H9 (cell line): ENCODE measurements around the gene TTC7B. TPM values are rescaled to one million over a fixed set of nuclear protein-coding genes. Genes with fewer than 3 reads are reported as not detected.
A peak's percentile ranks its signal among the peaks of the same experiment; 100 is the strongest.

Experiments used
- DNase-seq: peaks from one replicate; pipeline ENCODE4 v3.0.0-alpha.2; 2017
- H2AFZ ChIP-seq: one replicate; pipeline ENCODE4 v1.6.1; 2013; ENCODE audit warnings: mild to moderate bottlenecking, low read length, control low read depth, moderate library complexity
- H2AK5ac ChIP-seq: 2 replicates; pipeline ENCODE4 v1.6.1; 2013; ENCODE audit warnings: low read length, control low read depth, mixed read lengths; ENCODE audit not compliant: insufficient read length
- H2BK120ac ChIP-seq: one replicate; pipeline ENCODE4 v1.6.1; 2013; ENCODE audit warnings: low read depth, mild to moderate bottlenecking, low read length, control low read depth, inconsistent platforms; ENCODE audit not compliant: poor library complexity, severe bottlenecking
- H2BK12ac ChIP-seq: 2 replicates; pipeline ENCODE4 v1.6.1; 2013; ENCODE audit warnings: low read length, control low read depth, mixed read lengths, low read depth; ENCODE audit not compliant: insufficient read length
- H2BK15ac ChIP-seq: 2 replicates; pipeline ENCODE4 v1.6.1; 2013; ENCODE audit warnings: low read depth, low read length, control low read depth
- H2BK20ac ChIP-seq: one replicate; pipeline ENCODE4 v1.6.1; 2013; ENCODE audit warnings: low read depth, mild to moderate bottlenecking, low read length, control low read depth, inconsistent platforms; ENCODE audit not compliant: poor library complexity, severe bottlenecking
- H2BK5ac ChIP-seq: 2 replicates; pipeline ENCODE4 v1.6.1; 2013; ENCODE audit warnings: low read length, control low read depth, mixed read lengths; ENCODE audit not compliant: insufficient read length
- H3K14ac ChIP-seq: 2 replicates; pipeline ENCODE4 v1.6.1; 2013; ENCODE audit warnings: low read length, control low read depth; ENCODE audit not compliant: insufficient read depth
- H3K18ac ChIP-seq: 2 replicates; pipeline ENCODE4 v1.6.1; 2013; ENCODE audit warnings: low read depth, mild to moderate bottlenecking, mixed read lengths, low read length, control low read depth; ENCODE audit not compliant: insufficient read length
- H3K23ac ChIP-seq: 2 replicates; pipeline ENCODE4 v1.6.1; 2013; ENCODE audit warnings: low read length, control low read depth, mixed read lengths, low read depth; ENCODE audit not compliant: insufficient read length
- H3K23me2 ChIP-seq: 2 replicates; pipeline ENCODE4 v1.6.1; 2013; ENCODE audit warnings: low read depth, mild to moderate bottlenecking, mixed read lengths, low read length, control low read depth; ENCODE audit not compliant: insufficient read length, poor library complexity, severe bottlenecking
- H3K27ac ChIP-seq: 2 replicates; pipeline ENCODE4 v1.5.1; 2013; ENCODE audit warnings: low read length, control low read depth, mixed read lengths, low read depth; ENCODE audit not compliant: insufficient read length
- H3K27me3 ChIP-seq: 2 replicates; pipeline ENCODE4 v1.6.1; 2013; ENCODE audit warnings: low read length, control low read depth, inconsistent platforms; ENCODE audit not compliant: insufficient read depth
- H3K4ac ChIP-seq: 2 replicates; pipeline ENCODE4 v1.6.1; 2013; ENCODE audit warnings: low read depth, mild to moderate bottlenecking, control low read depth, inconsistent platforms, low read length, moderate library complexity
- H3K4me1 ChIP-seq: 2 replicates; pipeline ENCODE4 v1.6.1; 2013; ENCODE audit warnings: low read length, control low read depth, inconsistent platforms; ENCODE audit not compliant: insufficient read depth
- H3K4me2 ChIP-seq: 2 replicates; pipeline ENCODE4 v1.6.1; 2013; ENCODE audit warnings: low read length, control low read depth, mixed read lengths; ENCODE audit not compliant: insufficient read length, insufficient read depth
- H3K56ac ChIP-seq: 2 replicates; pipeline ENCODE4 v1.6.1; 2013; ENCODE audit warnings: low read depth, mild to moderate bottlenecking, mixed read lengths, low read length, control low read depth; ENCODE audit not compliant: insufficient read length
- H3K79me1 ChIP-seq: 2 replicates; pipeline ENCODE4 v1.6.1; 2013; ENCODE audit warnings: low read depth, mild to moderate bottlenecking, moderate library complexity, low read length, control low read depth, inconsistent platforms; ENCODE audit not compliant: insufficient read depth, poor library complexity, severe bottlenecking
- H3K79me2 ChIP-seq: 2 replicates; pipeline ENCODE4 v1.6.1; 2013; ENCODE audit warnings: low read length, control low read depth, inconsistent platforms; ENCODE audit not compliant: insufficient read depth
- H3K9ac ChIP-seq: 2 replicates; pipeline ENCODE4 v1.6.1; 2013; ENCODE audit warnings: low read length, control low read depth, mixed read lengths; ENCODE audit not compliant: insufficient read length; ENCODE audit errors: extremely low read depth
- H3K9me3 ChIP-seq: one replicate; pipeline ENCODE4 v1.6.1; 2013; ENCODE audit warnings: low read depth, low read length, inconsistent platforms; ENCODE audit not compliant: control insufficient read depth
- H3T11ph ChIP-seq: one replicate; pipeline ENCODE4 v1.6.1; 2013; ENCODE audit warnings: mild to moderate bottlenecking, low read length, control low read depth, inconsistent platforms
- H4K20me1 ChIP-seq: one replicate; pipeline ENCODE4 v1.6.1; 2013; ENCODE audit not compliant: control insufficient read depth, insufficient read length, insufficient read depth
- H4K5ac ChIP-seq: 2 replicates; pipeline ENCODE4 v1.6.1; 2013; ENCODE audit warnings: low read depth, mild to moderate bottlenecking, mixed read lengths, low read length, control low read depth; ENCODE audit not compliant: insufficient read length
- H4K8ac ChIP-seq: replicated peaks from 2 replicates; pipeline ENCODE4 v1.6.1; 2013; ENCODE audit warnings: low read length, control low read depth, mixed read lengths, low read depth; ENCODE audit not compliant: insufficient read length
- H4K91ac ChIP-seq: 2 replicates; pipeline ENCODE4 v1.6.1; 2013; ENCODE audit warnings: low read depth, mild to moderate bottlenecking, moderate library complexity, mixed read lengths, low read length, control low read depth; ENCODE audit not compliant: insufficient read length
- H3K27ac Mint-ChIP-seq, 3 experiments: 2 replicates in 2 of 3; 3 replicates in 1 of 3; pipeline ENCODE4 v1.8.0; 2020 to 2021; ENCODE audit warnings: mixed read lengths in 3 of 3, mild to moderate bottlenecking in 1 of 3, moderate library complexity in 1 of 3
- H3K27me3 Mint-ChIP-seq: 2 replicates; pipeline ENCODE4 v1.8.0; 2021; ENCODE audit warnings: low read depth, mild to moderate bottlenecking, moderate library complexity, mixed read lengths
- H3K36me3 Mint-ChIP-seq, 3 experiments: 2 replicates in 2 of 3; 3 replicates in 1 of 3; pipeline ENCODE4 v1.8.0; 2020 to 2021; ENCODE audit warnings: low read depth in 3 of 3, mixed read lengths in 3 of 3; ENCODE audit not compliant: insufficient read depth in 1 of 3
- H3K4me1 Mint-ChIP-seq, 2 experiments: 2 replicates each; pipeline ENCODE4 v1.8.0; 2020; ENCODE audit warnings: mixed read lengths in 2 of 2
- H3K4me3 Mint-ChIP-seq, 2 experiments: 2 replicates in 1 of 2; 3 replicates in 1 of 2; pipeline ENCODE4 v1.8.0; 2020 to 2021; ENCODE audit warnings: mild to moderate bottlenecking in 2 of 2, mixed read lengths in 2 of 2, moderate library complexity in 1 of 2
- H3K9me3 Mint-ChIP-seq, 2 experiments: 2 replicates in 1 of 2; 3 replicates in 1 of 2; pipeline ENCODE4 v1.8.0; 2020; ENCODE audit warnings: mild to moderate bottlenecking in 2 of 2, mixed read lengths in 2 of 2, moderate library complexity in 1 of 2
- WGBS: extraction: QIAGEN DNeasy Blood & Tissue Kit; methylation state at CpG from one replicate; pipeline ENCODE4 v1.1.7; 2013; ENCODE audit warnings: missing lambda C conversion rate, low lambda C conversion rate, mixed read lengths; ENCODE audit not compliant: insufficient read length; ENCODE audit errors: extremely low coverage; 5-methylcytosine and 5-hydroxymethylcytosine counted together
- total RNA-seq: library from RNA; stranded (reverse); gene quantifications from 2 replicates; pipeline ENCODE4 v1.2.1, GENCODE V29; 2021
- TF ChIP-seq, protein P1 (sequence below): fragments of 200-600 bp; sonication (generic); conservative IDR thresholded peaks from 3 replicates; pipeline ENCODE4 v1.8.0; 2021; ENCODE audit warnings: antibody characterized with exemption, mild to moderate bottlenecking

The TTC7B gene
- total RNA-seq, 1 experiment from 2014 or later: 33.7 TPM

DNA sequence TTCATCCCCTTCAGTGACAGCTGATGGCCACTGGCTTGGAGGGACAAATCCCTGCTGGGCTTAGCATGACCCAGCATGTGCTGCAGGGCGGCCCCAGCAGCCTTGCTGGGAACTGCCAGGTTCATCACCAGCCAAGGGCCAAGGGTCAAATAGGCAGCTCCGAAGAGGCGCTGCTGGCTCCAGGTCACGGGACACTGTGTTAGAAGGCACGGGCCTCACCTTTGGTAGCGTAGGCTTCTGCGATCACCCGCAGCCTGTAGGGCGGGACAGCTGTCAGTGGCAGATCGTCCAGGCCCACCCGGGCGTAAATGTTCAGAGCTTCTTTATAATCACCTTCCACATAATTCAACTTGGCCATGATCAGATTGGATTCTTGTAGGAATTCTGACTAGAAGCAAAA is 35.7 kb downstream of the TTC7B start:
- no peaks in the 10 kb centered on the region for H3K79me2 ChIP-seq
- Mint-ChIP-seq H3K36me3 (peaks cover 1 to 11% (median 10%) of the 10 kb centered on the region in 3 experiments; a peak in 5 of 7 replicates), H3K9me3 (no peaks in the 10 kb centered on the region), H3K4me3 (no peak overlapping the region), H3K4me1 (peaks cover 0 to under 1% of the 10 kb centered on the region in 2 experiments; a peak in 2 of 4 replicates), H3K27ac (peak overlapping the region in 1 of 3 experiments; percentile 57; a peak in 1 of 7 replicates), H3K27me3 (no peaks in the 10 kb centered on the region)
- no peak overlapping the region for H3K18ac ChIP-seq
- H3K4me2 ChIP-seq: no peak overlapping the region
- no peak overlapping the region for H3K9ac ChIP-seq
- no peaks in the 10 kb centered on the region for H3K79me1 ChIP-seq
- H4K20me1 ChIP-seq: no peaks in the 10 kb centered on the region
- no peak overlapping the region for H4K5ac ChIP-seq
- no peak overlapping the region for H3K56ac ChIP-seq
- H3K9me3 ChIP-seq: no peaks in the 10 kb centered on the region
- H4K8ac ChIP-seq: no peak overlapping the region
- no peaks in the 10 kb centered on the region for H3K27me3 ChIP-seq
- H3K4ac ChIP-seq: no peak overlapping the region
- no peak for DNase-seq
- H2AK5ac ChIP-seq: no peak overlapping the region
- H3K27ac ChIP-seq: no peak overlapping the region
- H3K23ac ChIP-seq: no peak overlapping the region
- H3K14ac ChIP-seq: no peak overlapping the region
- no peak overlapping the region for H2BK120ac ChIP-seq
- no peak overlapping the region for H2BK5ac ChIP-seq
- no peak overlapping the region for H2BK15ac ChIP-seq
- no peak overlapping the region for H4K91ac ChIP-seq
- no peak overlapping the region for H3T11ph ChIP-seq
- TF ChIP-seq, protein P1, sequence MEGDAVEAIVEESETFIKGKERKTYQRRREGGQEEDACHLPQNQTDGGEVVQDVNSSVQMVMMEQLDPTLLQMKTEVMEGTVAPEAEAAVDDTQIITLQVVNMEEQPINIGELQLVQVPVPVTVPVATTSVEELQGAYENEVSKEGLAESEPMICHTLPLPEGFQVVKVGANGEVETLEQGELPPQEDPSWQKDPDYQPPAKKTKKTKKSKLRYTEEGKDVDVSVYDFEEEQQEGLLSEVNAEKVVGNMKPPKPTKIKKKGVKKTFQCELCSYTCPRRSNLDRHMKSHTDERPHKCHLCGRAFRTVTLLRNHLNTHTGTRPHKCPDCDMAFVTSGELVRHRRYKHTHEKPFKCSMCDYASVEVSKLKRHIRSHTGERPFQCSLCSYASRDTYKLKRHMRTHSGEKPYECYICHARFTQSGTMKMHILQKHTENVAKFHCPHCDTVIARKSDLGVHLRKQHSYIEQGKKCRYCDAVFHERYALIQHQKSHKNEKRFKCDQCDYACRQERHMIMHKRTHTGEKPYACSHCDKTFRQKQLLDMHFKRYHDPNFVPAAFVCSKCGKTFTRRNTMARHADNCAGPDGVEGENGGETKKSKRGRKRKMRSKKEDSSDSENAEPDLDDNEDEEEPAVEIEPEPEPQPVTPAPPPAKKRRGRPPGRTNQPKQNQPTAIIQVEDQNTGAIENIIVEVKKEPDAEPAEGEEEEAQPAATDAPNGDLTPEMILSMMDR: no peak
- no peaks in the 10 kb centered on the region for H3K4me1 ChIP-seq
- H3K23me2 ChIP-seq: no peaks in the 10 kb centered on the region
- WGBS: no CpG with 5 or more reads among the region's 12 CpGs
- no peak overlapping the region for H2BK12ac ChIP-seq
- no peak overlapping the region for H2AFZ ChIP-seq
- H2BK20ac ChIP-seq: no peak overlapping the region
